Suppressor macrophage (primary cell): ENCODE measurements around the gene PLXNA4.

ENCODE experiments used
- DNase-seq, 4 experiments: peaks; one replicate each; pipeline ENCODE4 v3.0.0-alpha.2; 2020 to 2022

The PLXNA4 gene

GRCh38 chr7:132252793-132253100 lies 323.5 kb downstream of the PLXNA4 start:
- no peak for DNase-seq

GRCh38 chr7:132251327-132251659 lies 325.0 kb downstream of the PLXNA4 start:
- DNase-seq = no peak

GRCh38 chr7:132250480-132251326 lies 325.6 kb downstream of the PLXNA4 start:
- DNase-seq = no peak

GRCh38 chr7:132249256-132249971 lies 326.9 kb downstream of the PLXNA4 start:
- no peak for DNase-seq

- DNase-seq = no peak
Observed at GRCh38 chr7:132248841-132249240, 327.4 kb downstream of the PLXNA4 start.

GRCh38 chr7:132247995-132248618 lies 328.2 kb downstream of the PLXNA4 start:
- DNase-seq = no peak

GRCh38 chr7:132246591-132246990 lies 329.7 kb downstream of the PLXNA4 start:
- DNase-seq = no peak

GRCh38 chr7:132245539-132245938 lies 330.7 kb downstream of the PLXNA4 start:
- DNase-seq = no peak

GRCh38 chr7:132244903-132245480 lies 331.3 kb downstream of the PLXNA4 start:
- no peak for DNase-seq

GRCh38 chr7:132243463-132243862 lies 332.8 kb downstream of the PLXNA4 start:
- no peak for DNase-seq

- no peak for DNase-seq
Observed at GRCh38 chr7:132243051-132243450, 333.2 kb downstream of the PLXNA4 start.

- no peak for DNase-seq
Observed at GRCh38 chr7:132242192-132242812, 334.0 kb downstream of the PLXNA4 start.

GRCh38 chr7:132240821-132241422 lies 335.3 kb downstream of the PLXNA4 start:
- DNase-seq = peak in 3 of 4 experiments; percentile 18 to 31 (median 26)

GRCh38 chr7:132240262-132240661 lies 336.0 kb downstream of the PLXNA4 start:
- no peak for DNase-seq

- no peak for DNase-seq
Observed at GRCh38 chr7:132239422-132239994, 336.8 kb downstream of the PLXNA4 start.

GRCh38 chr7:132234711-132235110 lies 341.6 kb downstream of the PLXNA4 start:
- no peak for DNase-seq

- DNase-seq = no peak
Observed at GRCh38 chr7:132232406-132232805, 343.9 kb downstream of the PLXNA4 start.

- DNase-seq = no peak
Observed at GRCh38 chr7:132230462-132230861, 345.8 kb downstream of the PLXNA4 start.

GRCh38 chr7:132228240-132228639 lies 348.0 kb downstream of the PLXNA4 start:
- no peak for DNase-seq

- no peak for DNase-seq
Observed at GRCh38 chr7:132226957-132227290, 349.3 kb downstream of the PLXNA4 start.

GRCh38 chr7:132226046-132226956 lies 350.0 kb downstream of the PLXNA4 start:
- no peak for DNase-seq
